T-helper 2 cell treated with Interferon-gamma antibody and Interleukin-4, amounts not matched to agents 100 ng/mL and 5 ng/mL, for 36 hours (primary cell): Measurements from ENCODE around the gene SLC4A3. TPM values are rescaled to one million over a fixed set of nuclear protein-coding genes. Genes with fewer than 3 reads are reported as not detected.
"Not testable (repeated sequence)": the region's sequence is repeated elsewhere in the genome, so short reads cannot be mapped to it uniquely, and the experiment has no call there.

Experiments used
- intact Hi-C: fragments of 100-400 bp; cut with micrococcal nuclease; formaldehyde crosslinking; loops from one replicate; pipeline ENCODE4 v1.15.1; 2023
- total RNA-seq: library from RNA; stranded (reverse); gene quantifications from 2 replicates; pipeline ENCODE4 v1.2.3, GENCODE V29; 2022

SLC4A3 gene
- total RNA-seq, 1 donor from 2014 or later, result not detected

- intact Hi-C loops, result no loop called here
These were observed 47.8 kb downstream of the SLC4A3 start for GRCh38 chr2:219675221-219675620.

GRCh38 chr2:219676586-219676985 lies 49.2 kb downstream of the SLC4A3 start:
- intact Hi-C loops, result no loop called here

DNA sequence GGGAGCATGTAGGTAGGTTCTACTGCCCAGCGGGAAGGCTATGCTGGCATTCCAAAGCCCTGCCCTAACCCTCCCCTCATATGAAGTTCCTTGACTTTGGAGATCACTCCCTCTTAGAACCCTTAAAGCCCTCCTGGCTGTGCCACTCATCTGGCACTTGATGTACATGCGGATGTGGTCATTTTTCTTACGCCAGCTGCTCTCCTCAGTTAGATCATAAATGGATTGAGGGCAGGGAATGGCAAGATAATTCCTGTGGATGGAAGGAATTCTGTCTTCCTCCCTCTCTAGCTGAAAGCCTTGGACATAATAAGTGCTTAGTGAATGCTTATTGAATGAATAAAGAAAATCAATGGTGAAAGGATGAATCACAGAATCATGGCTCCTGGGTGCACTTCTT lies 51.6 kb downstream of the SLC4A3 start:
- intact Hi-C loops, result no loop called here

- intact Hi-C loops, result no loop called here
These were observed 52.1 kb downstream of the SLC4A3 start for GRCh38 chr2:219679571-219679970.

DNA sequence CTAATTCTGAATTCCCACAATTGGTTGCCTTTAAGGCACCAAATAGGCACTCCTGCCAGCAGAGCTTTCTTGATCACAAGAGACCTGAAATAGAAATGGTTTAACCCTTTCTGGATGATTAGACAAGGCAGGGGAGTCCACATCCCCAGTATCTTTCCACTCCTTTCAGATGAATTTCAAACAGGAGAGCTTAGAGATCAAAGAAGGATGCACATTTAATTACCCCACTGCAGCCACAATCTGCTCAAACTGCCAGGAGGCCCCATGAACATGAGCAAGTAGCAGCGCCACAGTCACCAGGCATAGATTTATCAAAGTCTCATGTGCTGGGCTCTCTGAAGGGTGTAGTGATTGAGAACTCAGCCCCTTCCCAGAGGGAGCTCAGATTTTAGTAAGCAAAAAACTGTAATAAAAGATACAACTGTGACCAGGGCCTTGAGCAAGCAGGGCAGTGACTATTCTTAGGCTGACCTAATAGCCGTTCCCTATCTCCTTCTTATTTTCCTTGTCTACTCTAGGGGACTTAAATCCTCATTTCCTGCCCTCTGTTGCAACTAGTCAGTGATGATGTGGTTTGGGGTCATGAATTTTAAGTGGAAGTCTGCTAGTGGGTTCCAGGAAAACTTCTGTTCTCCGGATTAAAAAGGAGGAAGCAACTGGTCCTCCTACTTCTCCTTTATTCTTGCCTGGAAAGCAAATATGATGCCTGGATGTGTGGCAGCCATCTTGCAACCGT lies 53.7 kb downstream of the SLC4A3 start:
- intact Hi-C loops, result no loop called here

- intact Hi-C loops, result no loop called here
These were observed 54.4 kb downstream of the SLC4A3 start for GRCh38 chr2:219681694-219682300.

- intact Hi-C loops, result not testable (repeated sequence)
These were observed 56.0 kb downstream of the SLC4A3 start for GRCh38 chr2:219683474-219683873.

DNA sequence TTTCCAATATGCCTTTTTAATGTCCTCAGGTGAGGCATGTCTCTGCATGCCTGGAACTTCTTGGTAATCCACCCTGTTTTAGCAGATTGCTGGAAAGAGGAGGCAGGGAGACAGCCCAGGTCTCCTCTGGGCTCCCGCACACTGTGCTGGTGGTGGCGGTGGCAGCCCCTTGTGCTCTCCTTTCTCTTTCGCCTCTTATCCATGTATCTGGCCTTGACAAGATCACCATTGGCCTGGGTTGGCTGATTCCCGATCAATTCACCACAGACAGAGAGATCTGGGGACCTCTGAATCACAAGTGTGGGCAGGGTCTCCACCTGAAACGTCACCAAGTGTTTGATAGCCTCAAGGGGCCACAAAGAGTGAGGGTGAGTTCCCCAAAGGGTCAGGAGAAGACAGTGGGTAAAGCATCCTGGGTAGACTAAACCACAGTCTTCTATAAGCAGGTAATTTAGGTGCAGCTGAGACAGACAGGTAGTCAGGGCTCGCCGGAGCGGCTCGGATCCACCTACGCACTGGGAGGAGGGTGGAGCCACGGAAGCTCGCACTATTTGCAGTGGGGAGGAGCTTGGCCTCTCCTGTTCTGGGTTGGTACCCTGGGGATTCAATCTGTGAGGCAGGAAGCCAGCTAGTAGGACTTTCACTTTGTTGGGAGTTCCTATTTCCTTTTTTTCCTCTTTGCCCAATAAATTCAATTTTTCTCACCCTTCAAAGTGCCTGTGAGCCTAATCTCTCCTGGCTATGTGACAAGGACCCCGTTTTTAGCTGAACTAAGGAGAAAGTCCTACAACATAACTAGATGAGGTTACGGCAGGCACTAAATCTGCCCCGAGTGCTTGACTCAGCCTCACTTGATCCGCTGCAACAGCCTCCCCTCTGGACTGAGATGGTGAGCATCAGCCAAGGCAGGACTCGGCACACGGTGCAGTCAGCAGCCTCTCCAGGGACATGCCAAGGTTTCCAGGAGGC lies 57.6 kb downstream of the SLC4A3 start:
- intact Hi-C loops, result no loop called here

DNA sequence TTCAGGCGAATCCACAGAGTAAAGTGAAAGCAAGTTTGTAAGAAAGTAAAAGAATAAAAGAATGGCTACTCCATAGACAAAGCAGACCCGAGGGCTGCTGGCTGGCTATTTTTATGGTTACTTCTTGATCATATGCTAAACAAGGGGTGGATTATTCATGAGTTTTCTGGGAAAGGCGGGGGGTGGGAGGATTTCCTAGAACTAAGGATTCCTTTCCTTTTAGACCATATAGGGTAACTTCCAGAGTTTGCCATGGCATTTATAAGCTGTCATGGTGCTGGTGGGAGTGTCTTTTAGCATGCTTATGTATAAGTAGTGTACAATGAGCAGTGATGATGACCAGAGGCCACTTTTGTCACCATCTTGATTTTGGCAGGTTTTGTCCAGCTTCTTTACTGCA lies 59.8 kb downstream of the SLC4A3 start:
- intact Hi-C loops, result no loop called here

GRCh38 chr2:219687882-219688559 lies 60.6 kb downstream of the SLC4A3 start:
- intact Hi-C loops, result no loop called here

- intact Hi-C loops, result loop anchor here (1.0 kb wide), 1 partner anchor 148 kb away; no protein-coding TSS in a partner anchor
These were observed 61.4 kb downstream of the SLC4A3 start for GRCh38 chr2:219688560-219689445.

- intact Hi-C loops, result loop anchor here (1.0 kb wide), 1 partner anchor 149 kb away; no protein-coding TSS in a partner anchor
These were observed 62.5 kb downstream of the SLC4A3 start for GRCh38 chr2:219689676-219690628.

DNA sequence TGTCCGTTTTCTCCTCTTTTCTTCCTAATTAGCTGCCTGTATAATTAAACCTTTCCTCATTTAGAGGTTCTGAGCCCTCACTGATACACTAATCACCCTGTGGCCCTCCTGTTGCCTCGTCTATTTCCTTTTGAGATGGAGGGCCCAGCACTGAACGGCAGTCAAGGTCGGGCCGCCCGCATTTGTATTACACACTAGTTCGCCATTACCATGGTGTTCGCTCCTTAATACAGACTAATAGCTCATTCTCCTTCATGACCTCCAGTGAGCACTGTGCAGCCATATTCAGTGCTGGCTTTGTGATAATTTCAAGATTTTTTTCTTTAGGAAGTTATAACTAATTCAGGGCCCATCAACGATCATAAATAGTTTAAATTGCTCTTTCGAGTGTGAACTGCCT lies 64.1 kb downstream of the SLC4A3 start:
- intact Hi-C loops, result no loop called here

Other genes with a start within 250 kb of the SLC4A3 start
- 67.6 and 80.2 TPM in 2 replicates for gene DNPEP, start 239.7 kb upstream of the SLC4A3 start, total RNA-seq
- not detected in 2 replicates for gene DES, start 209.3 kb upstream of the SLC4A3 start, total RNA-seq
- 0.32 and 0.75 TPM in 2 replicates for gene SPEG, start 192.8 kb upstream of the SLC4A3 start, total RNA-seq
- 50.1 and 52.1 TPM in 2 replicates for gene GMPPA, start 128.7 kb upstream of the SLC4A3 start, total RNA-seq
- gene ASIC4, start 113.1 kb upstream of the SLC4A3 start, total RNA-seq, result 0.05 and 0.16 TPM in 2 replicates
- gene CHPF, start 83.8 kb upstream of the SLC4A3 start, total RNA-seq, result 13.4 and 13.9 TPM in 2 replicates
- gene TMEM198, start 83.6 kb upstream of the SLC4A3 start, total RNA-seq, result 0.41 and 0.77 TPM in 2 replicates
- gene OBSL1, start 56.1 kb upstream of the SLC4A3 start, total RNA-seq, result not detected in 2 replicates
- gene INHA, start 55.3 kb upstream of the SLC4A3 start, total RNA-seq, result not detected in 2 replicates
- 32.9 and 39.6 TPM in 2 replicates for gene STK11IP, start 29.8 kb upstream of the SLC4A3 start, total RNA-seq